GM23248 (cell line): ENCODE results near the gene TDRD7.

Source experiments
- EZH2 ChIP-seq: fragments of 200-600 bp; sonication (generic); IDR thresholded peaks from 2 replicates; pipeline ENCODE4 v1.6.1; 2018; ENCODE audit warnings: antibody characterized with exemption, mild to moderate bottlenecking; ENCODE audit not compliant: insufficient read depth, poor library complexity, severe bottlenecking
- EZH2phosphoT487 ChIP-seq: fragments of 200-600 bp; sonication (generic); IDR thresholded peaks from 2 replicates; pipeline ENCODE4 v1.6.1; 2018; ENCODE audit warnings: antibody characterized with exemption, moderate library complexity, mild to moderate bottlenecking, low read depth; ENCODE audit not compliant: insufficient read depth

DNA sequence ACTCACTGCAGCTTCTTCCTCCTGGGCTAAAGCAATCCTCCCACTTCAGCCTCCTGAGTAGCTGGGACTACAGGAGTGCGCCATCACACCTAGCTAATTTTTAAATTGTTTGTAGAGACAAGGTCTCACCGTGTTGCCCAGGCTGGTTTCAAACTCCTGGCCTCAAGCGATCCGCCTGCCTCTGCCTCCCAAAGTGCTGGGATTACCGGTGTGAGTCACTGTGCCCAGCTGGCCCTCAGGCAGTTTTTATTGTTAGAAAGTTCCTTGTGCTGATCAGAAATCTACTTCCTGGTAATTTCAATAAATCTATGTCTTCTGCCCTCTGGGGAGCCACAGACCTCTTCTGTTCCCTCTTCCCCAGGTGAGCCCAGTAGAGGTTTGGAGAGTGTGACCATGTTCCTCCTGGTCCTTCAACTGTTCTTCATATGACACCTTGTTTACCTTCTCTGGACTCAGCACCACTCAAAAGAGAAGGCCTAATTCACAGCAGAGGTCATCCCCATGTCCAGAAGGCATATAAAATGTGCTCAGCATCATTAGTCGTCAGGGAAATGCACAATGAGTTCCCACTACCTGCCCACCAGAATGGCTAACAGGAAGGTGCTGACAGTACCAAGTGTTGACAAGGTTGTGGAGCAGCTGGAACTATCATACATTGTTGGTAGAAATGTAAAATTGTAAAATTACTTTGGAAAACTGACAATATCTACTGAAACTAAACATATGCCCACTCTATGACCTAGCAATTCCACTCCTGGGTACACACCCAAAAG lies 99.9 kb downstream of the TDRD7 start:
- TF ChIP-seq EZH2 (no peak), EZH2phosphoT487 (no peak)
